ENCODE results near the gene SAP25. TPM values are rescaled to one million over a fixed set of nuclear protein-coding genes. Genes with fewer than 3 reads are reported as not detected.
"Not testable (repeated sequence)": the region's sequence is repeated elsewhere in the genome, so short reads cannot be mapped to it uniquely, and the experiment has no call there.

The SAP25 gene
- total RNA-seq, 1 experiment from 2014 or later = not detected

- no peak for DNase-seq (ENCODE audit: low spot score)
Measured at GRCh38 chr7:100561491-100562194, 12.1 kb downstream of the SAP25 start.

DNA sequence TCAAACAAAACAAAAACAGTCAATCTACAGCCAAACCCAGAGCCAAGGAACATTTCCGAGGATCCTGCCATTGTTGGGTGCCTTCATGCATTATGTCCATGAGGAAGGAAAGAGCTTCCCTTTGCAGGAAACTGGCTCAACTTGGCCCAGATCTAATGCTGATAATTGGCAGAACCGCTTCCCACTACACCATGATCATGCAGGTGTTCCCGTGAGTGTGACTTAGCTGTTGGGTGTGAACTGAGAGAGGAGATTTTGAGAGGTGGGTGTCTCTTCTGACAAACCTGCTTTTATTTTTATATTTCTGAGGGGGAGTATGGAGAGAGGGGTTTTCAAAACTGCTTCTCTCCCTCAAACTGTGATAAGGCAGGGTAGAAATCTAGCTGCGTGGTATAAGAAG lies 14.6 kb downstream of the SAP25 start:
- DNase-seq (ENCODE audit: low spot score) = no peak

DNA sequence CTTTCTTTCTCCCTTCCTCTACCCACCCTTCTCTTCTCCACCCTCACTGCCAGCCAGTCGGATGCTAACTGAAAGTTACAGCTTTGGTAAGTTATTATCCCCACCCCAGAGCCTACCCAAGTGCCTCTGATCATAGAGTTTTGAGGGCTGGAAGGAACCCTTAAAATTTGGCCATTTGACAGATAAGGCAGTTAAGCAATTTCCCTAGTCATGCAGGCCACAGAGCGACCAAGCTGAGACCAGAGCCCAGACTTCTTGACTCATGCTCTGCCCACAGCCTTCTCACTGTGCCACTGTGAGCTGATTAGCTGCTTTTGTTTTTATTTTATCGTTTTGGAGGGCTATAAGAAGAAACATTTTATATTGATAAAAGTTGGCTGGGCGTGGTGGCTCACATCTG lies 17.2 kb downstream of the SAP25 start:
- no peak for DNase-seq (ENCODE audit: low spot score)

DNA sequence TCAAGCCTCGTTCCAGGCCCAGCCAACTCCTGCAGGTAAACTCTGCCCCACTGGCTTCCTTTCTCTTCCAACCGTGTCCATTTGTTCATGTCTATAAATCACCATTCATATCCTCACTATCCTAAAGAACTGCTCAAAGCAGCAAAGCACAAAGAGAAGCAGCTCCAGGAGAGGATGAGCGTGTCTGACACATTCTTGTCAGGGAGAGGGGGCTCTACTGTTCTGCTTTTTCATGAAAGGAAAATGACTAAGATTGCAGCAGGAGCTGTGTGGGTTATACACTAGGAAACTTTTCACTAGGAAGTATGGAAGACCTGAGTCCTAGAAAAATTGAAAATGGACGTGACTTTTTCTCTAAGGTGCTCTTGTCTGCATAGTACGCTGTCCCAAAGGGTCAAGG lies 18.0 kb downstream of the SAP25 start:
- DNase-seq (ENCODE audit: low spot score) = no peak

GRCh38 chr7:100553032-100553431 lies 20.7 kb downstream of the SAP25 start:
- no peak for DNase-seq (ENCODE audit: low spot score)

DNA sequence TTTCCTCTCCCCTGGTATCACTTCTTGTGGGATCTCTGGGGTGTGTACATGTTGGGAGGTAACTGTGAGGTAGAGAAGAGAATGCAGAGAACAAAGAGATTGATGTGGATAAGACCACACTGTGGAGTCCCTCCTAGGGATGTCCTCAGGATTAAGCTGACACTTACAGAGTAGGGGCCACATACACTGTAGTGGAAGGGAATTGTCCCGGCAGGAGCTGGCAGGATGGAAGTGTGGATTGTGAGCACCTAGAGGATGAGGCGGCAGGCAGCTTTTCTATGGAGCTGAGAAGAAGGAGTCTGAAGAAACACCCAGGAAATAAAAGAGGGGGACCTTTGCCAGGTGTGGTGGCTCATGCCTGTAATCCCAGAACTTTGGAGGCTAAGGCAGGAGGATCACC lies 21.2 kb downstream of the SAP25 start:
- no peak for DNase-seq (ENCODE audit: low spot score)

DNA sequence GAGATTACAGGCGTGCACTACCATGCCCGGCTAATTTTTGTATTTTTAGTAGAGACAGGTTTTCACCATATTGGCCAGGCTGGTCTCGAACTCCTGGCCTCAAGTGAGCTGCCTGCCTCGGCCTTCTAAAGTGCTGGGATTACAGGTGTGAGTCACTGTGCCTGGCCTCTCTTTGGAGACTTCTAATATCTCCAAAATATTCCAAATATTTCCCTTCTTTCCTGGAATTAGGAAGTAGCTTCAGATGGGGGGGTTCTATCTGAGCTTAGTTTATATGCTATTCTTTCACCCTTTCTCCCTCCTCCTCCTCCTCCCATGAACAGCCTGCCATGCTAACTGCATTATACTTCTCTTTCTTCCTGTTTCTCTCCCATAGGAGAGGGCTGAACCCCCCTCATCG lies 25.3 kb downstream of the SAP25 start:
- DNase-seq (ENCODE audit: low spot score) = not testable (repeated sequence)

DNA sequence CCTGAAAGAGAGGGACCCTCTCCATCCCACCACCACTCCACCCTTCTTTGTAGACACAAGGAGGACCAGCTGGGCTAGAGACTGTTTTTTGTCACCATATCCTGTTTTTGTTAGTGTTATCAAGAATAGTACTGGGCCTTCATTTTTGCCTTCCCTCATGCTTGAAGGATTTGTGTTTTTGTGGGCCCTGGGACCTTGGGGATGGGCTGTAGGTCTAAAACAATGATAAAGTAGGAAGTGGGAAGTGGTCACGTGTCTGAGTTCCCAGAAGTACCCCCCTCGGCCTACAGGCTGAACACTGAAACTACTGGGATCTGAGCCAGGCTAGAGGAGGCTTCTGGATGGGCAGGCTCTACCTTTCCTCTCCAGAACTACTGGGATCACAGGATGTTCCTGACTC lies 25.8 kb downstream of the SAP25 start:
- DNase-seq (ENCODE audit: low spot score) = peak; percentile 75

DNA sequence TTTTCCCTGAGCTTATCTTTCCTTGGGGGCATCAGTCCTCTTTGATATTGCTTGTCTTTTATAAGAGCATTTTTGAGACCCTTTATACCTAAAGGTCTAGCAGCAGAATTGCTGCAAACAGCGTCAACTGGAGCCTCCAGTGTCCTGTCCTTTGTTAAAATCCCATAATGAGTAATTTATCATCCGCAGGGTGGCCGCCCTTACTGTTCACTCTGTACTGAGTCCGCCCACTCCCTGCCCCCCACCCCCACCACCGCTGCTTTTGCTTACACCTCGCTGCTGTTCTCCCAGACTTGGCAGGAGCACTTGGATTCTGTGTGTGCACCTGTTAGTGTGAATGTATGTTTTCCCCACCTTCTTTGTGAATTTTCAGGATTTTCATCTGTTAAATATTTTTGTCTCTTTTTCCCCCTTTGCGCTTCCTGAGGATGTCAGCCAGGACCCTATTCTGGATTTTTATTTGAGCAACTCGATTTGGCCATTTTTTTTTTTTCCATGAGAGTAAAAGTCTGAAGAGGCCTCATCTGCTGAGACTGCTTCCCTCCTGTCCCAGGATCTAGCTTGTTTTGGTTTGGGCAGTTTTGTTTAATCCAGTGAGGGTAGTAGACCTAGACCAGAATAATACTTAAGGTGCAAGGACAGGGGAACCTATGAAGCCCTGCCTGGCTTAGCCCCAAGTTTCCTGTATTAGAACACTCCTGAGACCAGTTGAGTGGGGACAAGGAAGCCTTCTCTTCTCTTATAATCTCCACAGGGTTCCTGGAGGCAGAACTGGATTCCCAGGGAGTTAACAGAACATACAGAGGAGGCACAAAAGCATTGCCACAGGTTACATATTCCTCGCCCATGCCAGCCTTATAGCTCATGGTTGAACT lies 26.5 kb downstream of the SAP25 start:
- no peak for DNase-seq (ENCODE audit: low spot score)

DNA sequence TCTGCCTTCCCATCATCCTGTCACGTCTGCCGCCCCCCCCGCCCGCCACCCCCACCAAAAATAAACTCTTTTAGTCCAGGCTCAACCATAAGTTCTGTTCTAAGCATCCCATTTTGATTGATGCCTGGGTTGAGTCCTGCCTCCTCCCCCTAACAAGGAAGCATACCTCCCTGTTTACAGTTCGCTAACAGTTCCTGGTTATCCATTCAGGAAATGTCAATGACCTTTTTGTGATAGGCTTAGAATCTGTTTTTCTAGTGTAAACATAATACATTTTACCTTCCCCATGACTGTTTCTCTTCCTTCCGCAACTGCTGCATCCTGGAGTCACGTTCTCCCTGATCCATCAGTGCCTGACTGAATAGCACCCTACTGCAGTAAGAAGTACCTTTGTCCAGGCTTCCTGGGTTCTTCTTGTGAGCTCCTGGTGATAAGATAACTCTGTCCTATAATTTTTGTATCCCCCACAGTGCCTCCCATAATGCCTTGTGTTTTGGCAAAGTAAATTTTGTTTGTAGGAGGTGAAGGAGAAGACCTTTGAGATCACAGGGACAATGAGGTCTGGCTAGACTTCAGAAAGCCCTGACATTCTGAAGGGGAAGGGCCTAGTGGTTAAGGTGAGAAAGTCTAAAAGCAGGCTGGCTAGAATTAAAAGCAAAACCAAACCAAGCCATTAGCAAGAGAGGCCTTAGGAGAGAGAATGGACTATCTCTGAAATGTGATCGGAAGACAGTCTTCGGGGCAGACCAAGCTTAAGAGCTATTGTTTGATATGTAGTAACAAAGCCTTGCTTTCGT lies 27.4 kb downstream of the SAP25 start:
- DNase-seq (ENCODE audit: low spot score) = no peak

DNA sequence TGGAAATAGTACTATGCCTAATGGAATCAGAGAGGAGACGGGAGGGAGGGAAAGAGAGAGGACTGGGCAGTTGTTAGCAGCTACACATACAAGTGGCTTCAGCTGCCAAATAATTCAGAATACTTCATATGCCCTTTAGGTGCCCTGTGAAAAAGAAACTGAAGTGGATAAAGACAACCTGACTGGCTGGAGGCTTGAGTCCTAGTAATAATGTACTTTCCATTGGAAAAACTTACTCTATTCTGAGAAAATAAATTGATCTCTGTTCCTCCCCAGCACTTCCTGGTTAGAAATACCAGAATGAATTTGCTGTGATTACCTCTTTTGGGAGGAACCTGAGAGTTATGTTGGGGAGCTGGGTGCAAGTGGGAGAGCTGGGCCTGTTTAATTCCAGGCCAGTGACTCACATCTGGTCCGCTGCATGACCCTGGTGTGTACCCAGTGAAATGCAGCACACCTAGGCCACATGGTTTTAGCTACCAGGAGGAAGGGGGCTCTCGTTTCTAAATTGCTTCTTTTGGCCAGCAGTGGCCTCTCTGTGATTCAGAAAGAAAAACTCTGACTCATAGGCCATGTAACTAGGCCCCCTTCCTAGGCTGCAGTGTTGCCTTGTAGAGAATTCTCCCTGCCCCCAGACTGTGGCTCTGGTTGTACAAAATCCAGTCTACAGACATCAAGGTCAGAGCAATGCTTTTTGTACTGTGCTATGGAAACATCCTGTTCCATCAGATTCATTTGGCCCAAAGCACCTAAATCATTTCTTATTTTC lies 28.2 kb downstream of the SAP25 start:
- peak; percentile 93 for DNase-seq (ENCODE audit: low spot score)

DNA sequence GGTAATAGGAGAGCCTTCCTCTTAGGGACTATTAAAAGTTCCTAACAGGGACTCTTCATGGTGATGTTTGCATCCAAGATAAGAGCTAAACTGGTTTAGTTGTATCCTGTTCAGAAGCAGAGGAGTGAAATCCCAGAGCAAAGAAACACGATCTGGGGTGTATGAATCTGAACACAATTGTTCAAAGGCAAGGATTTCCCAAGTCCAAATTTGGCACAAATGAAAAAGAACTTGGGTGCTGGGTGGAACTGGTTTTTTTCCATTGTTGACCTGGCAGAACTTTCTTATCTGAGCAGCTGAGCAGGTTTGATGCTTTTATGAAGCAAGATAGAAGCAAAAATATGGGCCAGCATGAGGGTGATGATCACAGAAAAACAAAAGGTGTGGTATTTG lies 28.7 kb downstream of the SAP25 start:
- no peak for DNase-seq (ENCODE audit: low spot score)

DNA sequence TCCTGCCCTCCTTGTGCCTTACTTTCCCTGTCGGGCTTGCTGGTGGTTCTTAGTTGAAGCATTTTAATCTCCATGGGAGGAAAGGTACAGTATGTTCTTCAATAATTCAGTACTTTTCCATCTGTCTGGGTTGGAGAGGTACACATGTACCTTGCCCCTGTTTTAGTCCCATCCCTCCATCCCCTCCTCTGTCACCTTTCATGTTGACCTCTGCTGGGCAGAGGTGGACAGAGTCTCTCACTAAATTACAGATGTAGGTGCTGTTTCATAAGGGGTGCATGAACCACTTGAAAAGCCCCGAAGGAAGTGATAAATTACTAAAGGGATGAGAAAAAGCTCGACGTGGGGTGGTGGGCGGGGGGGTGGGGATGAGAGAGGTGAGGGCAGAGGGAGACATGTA lies 29.3 kb downstream of the SAP25 start:
- no peak for DNase-seq (ENCODE audit: low spot score)

GRCh38 chr7:100543586-100543985 lies 30.1 kb downstream of the SAP25 start:
- DNase-seq (ENCODE audit: low spot score) = no peak

GRCh38 chr7:100541309-100541708 lies 32.4 kb downstream of the SAP25 start:
- not testable (repeated sequence) for DNase-seq (ENCODE audit: low spot score)

GRCh38 chr7:100540073-100540723 lies 33.5 kb downstream of the SAP25 start:
- no peak for DNase-seq (ENCODE audit: low spot score)

- no peak for DNase-seq (ENCODE audit: low spot score)
Measured at GRCh38 chr7:100539436-100540006, 34.2 kb downstream of the SAP25 start.

GRCh38 chr7:100538654-100539435 lies 34.9 kb downstream of the SAP25 start, which contains the start of gene AGFG2:
TSS of gene AGFG2 (plus strand) at chr7:100539203. CDS start at chr7:100539347, 144 bp downstream.
- DNase-seq (ENCODE audit: low spot score) = peak; percentile 100

DNA sequence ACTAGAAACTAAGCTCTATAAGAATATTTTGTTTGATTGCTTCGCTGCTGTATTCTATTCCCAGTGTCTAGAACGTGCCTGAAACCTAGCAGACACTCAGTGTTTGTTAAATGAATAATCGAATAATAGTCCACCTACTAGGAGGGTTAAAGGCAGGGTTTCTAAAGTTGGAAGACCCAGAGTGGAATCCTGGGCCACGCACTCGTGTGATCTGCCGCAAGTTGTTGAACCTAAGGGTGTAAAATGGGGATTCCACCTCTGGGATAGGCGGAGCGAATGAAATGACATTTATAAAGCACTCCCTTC lies 35.4 kb downstream of the SAP25 start:
- DNase-seq (ENCODE audit: low spot score) = no peak

DNA sequence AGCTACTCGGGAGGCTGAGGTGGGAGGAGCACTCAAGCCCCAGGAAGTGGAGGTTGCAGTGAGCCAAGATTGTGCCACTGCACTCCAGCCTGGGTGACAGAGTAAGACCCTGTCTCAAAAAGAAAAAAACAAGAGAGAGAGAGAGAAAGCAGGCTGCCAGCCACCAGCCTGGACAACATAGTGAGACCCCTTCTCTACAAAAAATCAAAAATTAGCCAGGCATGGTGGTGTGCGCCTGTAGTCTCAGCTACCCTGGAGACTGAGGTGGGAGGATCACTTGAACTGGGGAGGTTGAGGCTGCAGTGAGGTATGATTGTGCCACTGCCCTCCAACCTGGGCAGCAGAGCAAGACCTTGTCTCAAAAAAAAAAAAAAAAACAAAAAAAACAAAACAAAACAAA lies 37.0 kb downstream of the SAP25 start:
- DNase-seq (ENCODE audit: low spot score) = not testable (repeated sequence)

All from H4 (cell line).